ENCODE measurements around the gene ACADVL. TPM values are rescaled to one million over a fixed set of nuclear protein-coding genes. Genes with fewer than 3 reads are reported as not detected.

Gene ACADVL
- total and polyA plus RNA-seq, 8 donors: 348 to 3,058 (median 733) TPM

GRCh38 chr17:7221278-7222092, 1.7 kb downstream of the ACADVL start:
- Histone ChIP-seq H3K36me3 (peaks cover 49 to 56% (median 54%) of the 10 kb centered on the region in 4 donors), H3K4me3 (peak overlapping the region in 3 of 4 donors; percentile 74 to 95 (median 92)), H3K9me3 (no peaks in the 10 kb centered on the region), H3K4me1 (peaks cover 42 to 82% (median 59%) of the 10 kb centered on the region in 4 donors), H3K27ac (peak overlapping the region; percentile 93 to 100 (median 98)), H3K27me3 (peaks cover 0 to 12% (median 0%) of the 10 kb centered on the region in 3 donors)
- no peak for DNase-seq
- intact Hi-C loops (cut with DNase I; ENCODE audit: low total_unique reads): no loop called here
- 69 to 78% (median 75%) methylated on average over 9 to 10 of the region's 10 CpGs for WGBS, 5 donors
- TF ChIP-seq POLR2AphosphoS5 (IDR thresholded peaks at IDR 0.05): no peak
- no peak for TF ChIP-seq EP300 (IDR thresholded peaks at IDR 0.05)
- TF ChIP-seq POLR2A (IDR thresholded peaks at IDR 0.05): no peak
- no peak for TF ChIP-seq CTCF (IDR thresholded peaks at IDR 0.05)

- Histone ChIP-seq H3K27me3 (peaks cover 0 to 6% (median 0%) of the 10 kb centered on the region in 3 donors), H3K4me3 (peak overlapping the region in 1 of 4 donors; percentile 92), H3K4me1 (peaks cover 36 to 74% (median 51%) of the 10 kb centered on the region in 4 donors), H3K9me3 (no peaks in the 10 kb centered on the region), H3K36me3 (peaks cover 58 to 65% (median 63%) of the 10 kb centered on the region in 4 donors), H3K27ac (peak overlapping the region in 3 of 5 donors; percentile 96 to 100 (median 98))
- DNase-seq: no peak
- 80 to 87% (median 80%) methylated on average over 14 to 15 of the region's 15 CpGs for WGBS, 5 donors
- intact Hi-C loops (cut with DNase I; ENCODE audit: low total_unique reads): no loop called here
- TF ChIP-seq CTCF (IDR thresholded peaks at IDR 0.05): no peak
- no peak for TF ChIP-seq EP300 (IDR thresholded peaks at IDR 0.05)
Measured at GRCh38 chr17:7222093-7222971, 2.6 kb downstream of the ACADVL start.

- Histone ChIP-seq H3K9me3 (no peaks in the 10 kb centered on the region), H3K4me1 (peaks cover 32 to 68% (median 46%) of the 10 kb centered on the region in 4 donors), H3K27me3 (peaks cover 0 to 3% (median 0%) of the 10 kb centered on the region in 3 donors), H3K4me3 (peak overlapping the region in 1 of 4 donors; percentile 9), H3K27ac (peak overlapping the region in 1 of 5 donors; percentile 36), H3K36me3 (peaks cover 63 to 71% (median 69%) of the 10 kb centered on the region in 4 donors)
- 70 to 83% (median 75%) methylated on average over 4 to 7 of the region's 7 CpGs for whole genome bisulfite sequencing, 5 donors
- intact Hi-C loops (cut with DNase I; ENCODE audit: low total_unique reads): no loop called here
- DNase-seq: no peak
- TF ChIP-seq POLR2A (IDR thresholded peaks at IDR 0.05) (no peak), EP300 (IDR thresholded peaks at IDR 0.05) (no peak), POLR2AphosphoS5 (IDR thresholded peaks at IDR 0.05) (no peak), CTCF (IDR thresholded peaks at IDR 0.05) (no peak)
Measured at GRCh38 chr17:7222972-7223292, 3.2 kb downstream of the ACADVL start.

- Histone ChIP-seq H3K4me3 (no peak overlapping the region), H3K4me1 (peaks cover 28 to 63% (median 41%) of the 10 kb centered on the region in 4 donors), H3K36me3 (peaks cover 63 to 75% (median 73%) of the 10 kb centered on the region in 4 donors), H3K27ac (peak overlapping the region in 1 of 5 donors; percentile 36), H3K27me3 (no peaks in the 10 kb centered on the region), H3K9me3 (no peaks in the 10 kb centered on the region)
- TF ChIP-seq POLR2AphosphoS5 (IDR thresholded peaks at IDR 0.05) (no peak), POLR2A (IDR thresholded peaks at IDR 0.05) (no peak), CTCF (IDR thresholded peaks at IDR 0.05) (no peak)
- DNase-seq: no peak
- 69 to 93% (median 83%) methylated on average over 3 to 4 of the region's 4 CpGs for WGBS, 5 donors
- intact Hi-C loops (cut with DNase I; ENCODE audit: low total_unique reads): no loop called here
Measured at GRCh38 chr17:7223375-7223774, 3.6 kb downstream of the ACADVL start.
